Transverse colon (tissue), 4 donors: ENCODE measurements around the gene MORC4. TPM values are rescaled to one million over a fixed set of nuclear protein-coding genes. Genes with fewer than 3 reads are reported as not detected.

ENCODE experiments used
- DNase-seq: peaks from one replicate; pipeline ENCODE4 v3.0.0-alpha.2; 2019
- H3K27ac ChIP-seq, 4 donors: fragments of 200-600 bp; sonication (generic); 2 replicates each; pipeline ENCODE4 v1.5.1; 2016 to 2018; ENCODE audit warnings: inconsistent platforms in 4 of 4
- H3K27me3 ChIP-seq: fragments of 200-600 bp; sonication (generic); 2 replicates; pipeline ENCODE4 v1.5.1; 2017; ENCODE audit warnings: inconsistent platforms
- H3K36me3 ChIP-seq, 4 donors: fragments of 200-600 bp; sonication (generic); 2 replicates each; pipeline ENCODE4 v1.5.1; 2017 to 2019; ENCODE audit warnings: inconsistent platforms in 4 of 4
- H3K4me1 ChIP-seq, 4 donors: fragments of 200-600 bp; sonication (generic); 2 replicates each; pipeline ENCODE4 v1.5.1; 2017 to 2020; ENCODE audit warnings: inconsistent platforms in 4 of 4
- H3K4me3 ChIP-seq, 4 donors: fragments of 200-600 bp; sonication (generic); 1 replicate in 1 of 4; 2 replicates in 3 of 4; pipeline versions ENCODE4 v1.5.1 to v1.6.1; 2017 to 2019; ENCODE audit warnings: inconsistent platforms in 4 of 4
- H3K9me3 ChIP-seq, 2 donors: fragments of 200-600 bp; sonication (generic); 2 replicates each; pipeline ENCODE4 v1.5.1; 2017 to 2019; ENCODE audit warnings: inconsistent platforms in 2 of 2
- EP300 ChIP-seq: sonication (generic); formaldehyde crosslinking; IDR thresholded peaks from one replicate; pipeline ENCODE4 v1.6.1; 2017; ENCODE audit warnings: antibody characterized with exemption, low read depth
- POLR2A ChIP-seq: fragments of 450-650 bp; IDR thresholded peaks from one replicate; pipeline ENCODE4 v1.6.1; 2016; ENCODE audit warnings: antibody characterized with exemption, mild to moderate bottlenecking, moderate library complexity
- POLR2AphosphoS5 ChIP-seq, 3 donors: sonication (generic); formaldehyde crosslinking; IDR thresholded peaks; one replicate each; pipeline ENCODE4 v1.6.1; 2016; ENCODE audit warnings: antibody characterized with exemption in 3 of 3
- WGBS, 2 donors: methylation state at CpG; one replicate each; pipeline ENCODE4 v1.1.5; 2018; ENCODE audit warnings: low coverage in 1 of 2; 5-methylcytosine and 5-hydroxymethylcytosine counted together
- in situ Hi-C, 4 donors: fragments of 200-750 bp; cut with MboI; loops; one replicate each; pipeline versions ENCODE4 v1.15.0 to v1.15.1; 2017; ENCODE audit warnings: low sequenced_read_pairs in 3 of 4, low pct_ligation_motif_present in 1 of 4, low pct_unique_long_range_greater_than_20kb in 1 of 4
- intact Hi-C: fragments of 100-400 bp; cut with DNase I; formaldehyde crosslinking; loops from one replicate; pipeline ENCODE4 v1.15.1; 2023; ENCODE audit warnings: low total_unique reads
- total RNA-seq, 4 donors: library from RNA; depleted of rRNA; stranded (reverse); fragments of >200 nt; gene quantifications; one replicate each; pipeline ENCODE4 v1.1.0, GENCODE V29; 2016
- TF ChIP-seq, protein P1 (sequence below), 5 experiments: fragments of 200-600 bp in 3 of 5; fragments of 450-650 bp in 2 of 5; sonication (generic) in 3 of 5; IDR thresholded peaks; 1 replicate in 2 of 5; 2 replicates in 3 of 5; pipeline ENCODE4 v1.5.1; 2016 to 2017; ENCODE audit warnings: antibody characterized with exemption in 5 of 5, inconsistent platforms in 3 of 5, mild to moderate bottlenecking in 2 of 5, moderate library complexity in 1 of 5

MORC4 gene
- total RNA-seq: 10 to 100 TPM in 1 of 4 donors, 1 to 10 TPM in 3; 6.3 to 19.1 (median 8.9) TPM

DNA sequence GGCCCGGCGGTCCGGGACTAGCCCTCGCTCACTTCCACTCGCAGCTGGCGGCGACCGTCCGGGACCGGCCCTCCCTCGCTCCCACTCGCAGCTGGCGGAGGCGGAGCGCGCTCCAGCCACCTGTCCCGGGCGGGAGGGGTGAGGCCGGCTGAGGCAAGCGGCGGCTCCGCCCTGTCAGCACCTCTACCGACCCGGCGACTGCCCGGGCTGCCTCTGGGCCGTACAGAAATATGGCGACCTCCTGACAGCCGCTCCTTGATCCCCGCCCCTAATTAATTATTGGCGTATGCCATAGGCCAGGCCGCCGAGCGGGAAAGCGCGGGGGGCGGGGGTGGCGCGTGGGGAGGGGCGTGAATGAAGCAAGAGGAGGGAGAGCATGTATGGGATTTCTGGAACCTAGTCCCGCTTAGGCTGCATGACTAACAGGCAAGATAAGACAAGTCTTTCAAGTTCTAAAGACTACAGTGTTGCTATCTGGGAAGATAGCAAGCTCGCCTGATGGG, at the start of gene MORC4:
TSS of gene MORC4 (minus strand) at position 200 of the 503 bp plus-strand sequence. CDS start 243 bp downstream, outside the sequence.
- WGBS, 2 donors: 51% methylated on average over 33 of the region's 42 CpGs; no CpG with 5 or more reads in 1 of the 2 donors
- TF ChIP-seq POLR2AphosphoS5 (IDR thresholded peaks at IDR 0.05) (peak; percentile 37 to 69 (median 68)), EP300 (no peak), POLR2A (peak; percentile 27)
- TF ChIP-seq, protein P1, sequence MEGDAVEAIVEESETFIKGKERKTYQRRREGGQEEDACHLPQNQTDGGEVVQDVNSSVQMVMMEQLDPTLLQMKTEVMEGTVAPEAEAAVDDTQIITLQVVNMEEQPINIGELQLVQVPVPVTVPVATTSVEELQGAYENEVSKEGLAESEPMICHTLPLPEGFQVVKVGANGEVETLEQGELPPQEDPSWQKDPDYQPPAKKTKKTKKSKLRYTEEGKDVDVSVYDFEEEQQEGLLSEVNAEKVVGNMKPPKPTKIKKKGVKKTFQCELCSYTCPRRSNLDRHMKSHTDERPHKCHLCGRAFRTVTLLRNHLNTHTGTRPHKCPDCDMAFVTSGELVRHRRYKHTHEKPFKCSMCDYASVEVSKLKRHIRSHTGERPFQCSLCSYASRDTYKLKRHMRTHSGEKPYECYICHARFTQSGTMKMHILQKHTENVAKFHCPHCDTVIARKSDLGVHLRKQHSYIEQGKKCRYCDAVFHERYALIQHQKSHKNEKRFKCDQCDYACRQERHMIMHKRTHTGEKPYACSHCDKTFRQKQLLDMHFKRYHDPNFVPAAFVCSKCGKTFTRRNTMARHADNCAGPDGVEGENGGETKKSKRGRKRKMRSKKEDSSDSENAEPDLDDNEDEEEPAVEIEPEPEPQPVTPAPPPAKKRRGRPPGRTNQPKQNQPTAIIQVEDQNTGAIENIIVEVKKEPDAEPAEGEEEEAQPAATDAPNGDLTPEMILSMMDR (IDR thresholded peaks at IDR 0.05): no peak
- Histone ChIP-seq H3K4me3 (peak within 1 kb of the TSS; percentile 45 to 62 (median 58)), H3K27ac (peak within 1 kb of the TSS; percentile 64 to 83 (median 76)), H3K4me1 (no peaks in the 10 kb centered on the region), H3K27me3 (no peaks in the 10 kb centered on the region), H3K9me3 (no peaks in the 10 kb centered on the region), H3K36me3 (no peaks in the 10 kb centered on the region)
- peak; percentile 78 for DNase-seq
- intact Hi-C loops: no loop called here
- in situ Hi-C loops: loop anchor here in 1 of 4 donors (25.0 kb wide), 1 partner anchor 787 kb away; the partner anchor contains the start of genes NCBP2L and TSC22D3

DNA sequence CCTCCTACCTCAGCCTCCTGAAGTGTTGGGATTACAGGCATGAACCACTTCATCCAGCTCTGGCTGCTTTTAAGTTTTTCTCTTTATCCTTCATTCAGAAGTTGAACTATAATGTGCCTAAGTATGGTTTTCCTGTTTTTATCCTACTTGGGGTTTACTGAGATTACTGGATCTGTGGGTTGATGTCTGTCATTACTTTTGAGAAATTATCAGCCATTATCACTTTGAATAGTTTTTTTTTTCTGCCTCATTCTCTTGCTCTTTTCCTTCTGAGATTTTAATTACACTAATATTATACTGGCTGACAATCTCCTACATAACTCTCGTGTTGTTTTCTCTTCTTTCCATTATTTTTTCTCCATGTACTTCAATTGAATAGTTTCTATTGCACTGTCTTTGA, 47.6 kb upstream of the MORC4 start:
- Histone ChIP-seq H3K36me3 (no peaks in the 10 kb centered on the region), H3K9me3 (no peaks in the 10 kb centered on the region), H3K27me3 (no peaks in the 10 kb centered on the region), H3K4me1 (no peaks in the 10 kb centered on the region), H3K4me3 (no peak overlapping the region), H3K27ac (no peak overlapping the region)
- TF ChIP-seq EP300: no peak
- TF ChIP-seq POLR2AphosphoS5 (IDR thresholded peaks at IDR 0.05): no peak
- TF ChIP-seq, protein P1 (IDR thresholded peaks at IDR 0.05): no peak
- no peak for TF ChIP-seq POLR2A
- WGBS, 2 donors: 47% methylated on average over 1 of the region's 1 CpG; no CpG with 5 or more reads in 1 of the 2 donors
- in situ Hi-C loops (no loop called here), intact Hi-C loops (no loop called here)
- DNase-seq: no peak

DNA sequence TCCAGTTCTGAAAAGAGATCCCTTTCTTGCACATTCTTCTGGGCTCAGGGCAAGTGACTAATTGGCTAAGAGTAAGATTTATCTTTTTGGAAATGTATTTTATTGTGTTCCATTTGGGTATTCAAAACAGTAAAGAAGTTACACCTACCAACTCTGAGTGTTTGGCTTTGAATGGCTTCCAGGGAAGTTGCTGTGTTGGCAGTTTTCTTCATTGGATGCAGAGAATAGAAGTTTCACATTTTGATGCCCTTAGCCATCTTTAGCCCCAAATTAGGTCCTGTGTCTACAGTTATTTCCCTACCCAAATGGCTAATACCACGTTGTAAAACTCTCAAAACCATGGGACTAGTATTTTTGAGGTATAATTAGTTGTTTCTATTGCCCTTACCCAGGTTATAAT, 29.7 kb upstream of the MORC4 start:
- Histone ChIP-seq H3K9me3 (no peaks in the 10 kb centered on the region), H3K4me3 (no peak overlapping the region), H3K27ac (no peak overlapping the region), H3K27me3 (no peaks in the 10 kb centered on the region), H3K4me1 (no peaks in the 10 kb centered on the region), H3K36me3 (no peaks in the 10 kb centered on the region)
- intact Hi-C loops (no loop called here), in situ Hi-C loops (no loop called here)
- DNase-seq: no peak
- no peak for TF ChIP-seq POLR2A
- TF ChIP-seq POLR2AphosphoS5 (IDR thresholded peaks at IDR 0.05): no peak
- TF ChIP-seq, protein P1 (IDR thresholded peaks at IDR 0.05): no peak
- no peak for TF ChIP-seq EP300
- WGBS, 2 donors: 36% methylated on average over 1 of the region's 1 CpG; no CpG with 5 or more reads in 1 of the 2 donors

DNA sequence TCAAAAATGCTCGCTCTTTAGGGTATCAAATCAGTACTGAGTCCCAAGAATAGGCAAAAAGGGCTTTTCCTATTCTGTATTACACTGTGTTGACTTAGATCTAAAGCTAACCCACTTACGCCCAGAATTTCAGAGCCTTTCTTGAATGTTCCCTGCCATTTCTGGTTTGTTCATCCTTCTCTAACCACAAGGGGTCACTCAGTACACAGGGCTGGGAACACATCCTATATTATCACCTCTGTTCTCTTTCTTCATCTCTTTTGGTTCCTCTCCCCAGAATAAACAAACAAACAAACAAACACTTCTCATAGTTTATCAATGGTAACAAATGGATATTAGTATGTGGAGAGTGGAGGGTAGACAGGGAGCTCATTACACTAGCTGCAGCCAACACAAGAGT, 25.5 kb upstream of the MORC4 start:
- no peaks in the 10 kb centered on the region for H3K9me3 ChIP-seq
- no peaks in the 10 kb centered on the region for H3K36me3 ChIP-seq
- in situ Hi-C loops: no loop called here
- no peaks in the 10 kb centered on the region for H3K4me1 ChIP-seq
- intact Hi-C loops: no loop called here
- TF ChIP-seq POLR2AphosphoS5 (IDR thresholded peaks at IDR 0.05): no peak
- no peak for TF ChIP-seq EP300
- TF ChIP-seq, protein P1 (IDR thresholded peaks at IDR 0.05): peak; percentile 23 to 53 (median 35)
- TF ChIP-seq POLR2A: no peak
- H3K27ac ChIP-seq: no peak overlapping the region
- WGBS, 2 donors: 33% methylated on average over 2 of the region's 2 CpGs; no CpG with 5 or more reads in 1 of the 2 donors
- no peak for DNase-seq
- H3K4me3 ChIP-seq: no peak overlapping the region
- no peaks in the 10 kb centered on the region for H3K27me3 ChIP-seq
